ENCODE results near the gene LRP1B. TPM values are rescaled to one million over a fixed set of nuclear protein-coding genes. Genes with fewer than 3 reads are reported as not detected.

LRP1B gene
- total and polyA plus RNA-seq, 2 donors from 2014 or later, result 0.69 to 1.2 TPM

- no peak for TF ChIP-seq CTCF (IDR thresholded peaks at IDR 0.05; ENCODE audit: borderline replicate concordance, extremely low read depth, insufficient read depth)
- intact Hi-C loops (cut with DNase I), result no loop called here
- FAIRE-seq (no peak), DNase-seq (no peak)
- Histone ChIP-seq H3K27ac (ENCODE audit: low read depth in 2 of 2, low read length in 2 of 2) (no peak overlapping the region), H3K36me3 (ENCODE audit: control insufficient read depth in 2 of 3, insufficient read depth in 3 of 3, low read length in 3 of 3) (no peaks in the 10 kb centered on the region), H3K4me3 (ENCODE audit: low read length in 3 of 3) (no peak overlapping the region), H3K9ac (ENCODE audit: low read length in 3 of 3) (no peak overlapping the region), H3K27me3 (ENCODE audit: control insufficient read depth, insufficient read depth, low read length) (no peaks in the 10 kb centered on the region), H3K4me1 (ENCODE audit: control insufficient read depth in 2 of 3, insufficient read depth in 2 of 3, low read depth in 1 of 3, low read length in 3 of 3) (no peaks in the 10 kb centered on the region), H3K9me3 (ENCODE audit: control insufficient read depth in 2 of 3, insufficient read depth in 1 of 3, low read length in 3 of 3) (no peaks in the 10 kb centered on the region)
These were observed 1322.0 kb downstream of the LRP1B start for GRCh38 chr2:140808820-140809219.

- FAIRE-seq, result no peak
- DNase-seq, result no peak
- Histone ChIP-seq H3K4me3 (ENCODE audit: low read length in 3 of 3) (no peak overlapping the region), H3K27ac (ENCODE audit: low read depth in 2 of 2, low read length in 2 of 2) (no peak overlapping the region), H3K36me3 (ENCODE audit: control insufficient read depth in 2 of 3, insufficient read depth in 3 of 3, low read length in 3 of 3) (no peaks in the 10 kb centered on the region), H3K9ac (ENCODE audit: low read length in 3 of 3) (no peak overlapping the region), H3K9me3 (ENCODE audit: control insufficient read depth in 2 of 3, insufficient read depth in 1 of 3, low read length in 3 of 3) (no peaks in the 10 kb centered on the region), H3K4me1 (ENCODE audit: control insufficient read depth in 2 of 3, insufficient read depth in 2 of 3, low read depth in 1 of 3, low read length in 3 of 3) (no peaks in the 10 kb centered on the region), H3K27me3 (ENCODE audit: control insufficient read depth, insufficient read depth, low read length) (no peaks in the 10 kb centered on the region)
- TF ChIP-seq CTCF (IDR thresholded peaks at IDR 0.05; ENCODE audit: borderline replicate concordance, extremely low read depth, insufficient read depth), result no peak
- intact Hi-C loops (cut with DNase I), result no loop called here
These were observed 1322.6 kb downstream of the LRP1B start for GRCh38 chr2:140808211-140808610.

DNA sequence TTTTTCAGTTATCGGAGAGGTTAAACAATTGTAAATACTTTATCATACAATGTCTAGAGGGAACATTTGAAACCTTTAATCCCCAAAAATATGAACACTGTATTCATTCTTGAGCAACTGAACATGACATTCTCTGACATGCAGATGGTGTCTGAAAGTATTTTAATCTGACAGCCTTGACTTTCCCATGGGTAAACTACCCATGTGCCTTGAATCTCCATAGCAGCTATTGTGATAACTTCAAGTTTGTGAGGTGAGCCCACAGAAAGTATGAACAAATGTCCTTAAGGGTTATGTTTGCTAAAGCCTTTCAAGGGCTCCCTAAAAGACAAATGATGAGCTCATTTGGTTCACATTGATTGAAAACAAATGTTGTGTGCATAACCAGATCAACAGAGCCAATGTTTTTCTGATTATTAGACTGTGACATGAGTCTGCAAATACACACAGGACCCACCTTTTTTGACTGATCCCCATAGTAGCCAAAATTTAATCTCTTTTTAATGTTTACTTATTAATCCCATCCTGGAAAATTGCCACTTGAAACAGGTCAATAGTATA is 1326.0 kb downstream of the LRP1B start:
- no peaks in the 10 kb centered on the region for H3K4me1 ChIP-seq (ENCODE audit: control insufficient read depth in 2 of 3, insufficient read depth in 2 of 3, low read depth in 1 of 3, low read length in 3 of 3)
- intact Hi-C loops (cut with DNase I), result no loop called here
- H3K27me3 ChIP-seq (ENCODE audit: control insufficient read depth, insufficient read depth, low read length), result no peaks in the 10 kb centered on the region
- DNase-seq (no peak), FAIRE-seq (no peak)
- H3K9ac ChIP-seq (ENCODE audit: low read length in 3 of 3), result no peak overlapping the region
- H3K36me3 ChIP-seq (ENCODE audit: control insufficient read depth in 2 of 3, insufficient read depth in 3 of 3, low read length in 3 of 3), result no peaks in the 10 kb centered on the region
- H3K4me3 ChIP-seq (ENCODE audit: low read length in 3 of 3), result no peak overlapping the region
- no peaks in the 10 kb centered on the region for H3K9me3 ChIP-seq (ENCODE audit: control insufficient read depth in 2 of 3, insufficient read depth in 1 of 3, low read length in 3 of 3)
- no peak for TF ChIP-seq CTCF (IDR thresholded peaks at IDR 0.05; ENCODE audit: borderline replicate concordance, extremely low read depth, insufficient read depth)
- H3K27ac ChIP-seq (ENCODE audit: low read depth in 2 of 2, low read length in 2 of 2), result no peak overlapping the region

- Histone ChIP-seq H3K27ac (ENCODE audit: low read depth in 2 of 2, low read length in 2 of 2) (no peak overlapping the region), H3K9ac (ENCODE audit: low read length in 3 of 3) (no peak overlapping the region), H3K36me3 (ENCODE audit: control insufficient read depth in 2 of 3, insufficient read depth in 3 of 3, low read length in 3 of 3) (no peaks in the 10 kb centered on the region), H3K4me3 (ENCODE audit: low read length in 3 of 3) (no peak overlapping the region), H3K9me3 (ENCODE audit: control insufficient read depth in 2 of 3, insufficient read depth in 1 of 3, low read length in 3 of 3) (no peaks in the 10 kb centered on the region), H3K4me1 (ENCODE audit: control insufficient read depth in 2 of 3, insufficient read depth in 2 of 3, low read depth in 1 of 3, low read length in 3 of 3) (no peaks in the 10 kb centered on the region), H3K27me3 (ENCODE audit: control insufficient read depth, insufficient read depth, low read length) (no peaks in the 10 kb centered on the region)
- no peak for FAIRE-seq
- TF ChIP-seq CTCF (IDR thresholded peaks at IDR 0.05; ENCODE audit: borderline replicate concordance, extremely low read depth, insufficient read depth), result no peak
- intact Hi-C loops (cut with DNase I), result no loop called here
- DNase-seq, result no peak
These were observed 1329.5 kb downstream of the LRP1B start for GRCh38 chr2:140801311-140801710.
